ENCODE data around the gene ARHGAP27. TPM values are rescaled to one million over a fixed set of nuclear protein-coding genes. Genes with fewer than 3 reads are reported as not detected.

ARHGAP27 gene
- polyA plus RNA-seq, 1 experiment = 0.64 TPM

DNA sequence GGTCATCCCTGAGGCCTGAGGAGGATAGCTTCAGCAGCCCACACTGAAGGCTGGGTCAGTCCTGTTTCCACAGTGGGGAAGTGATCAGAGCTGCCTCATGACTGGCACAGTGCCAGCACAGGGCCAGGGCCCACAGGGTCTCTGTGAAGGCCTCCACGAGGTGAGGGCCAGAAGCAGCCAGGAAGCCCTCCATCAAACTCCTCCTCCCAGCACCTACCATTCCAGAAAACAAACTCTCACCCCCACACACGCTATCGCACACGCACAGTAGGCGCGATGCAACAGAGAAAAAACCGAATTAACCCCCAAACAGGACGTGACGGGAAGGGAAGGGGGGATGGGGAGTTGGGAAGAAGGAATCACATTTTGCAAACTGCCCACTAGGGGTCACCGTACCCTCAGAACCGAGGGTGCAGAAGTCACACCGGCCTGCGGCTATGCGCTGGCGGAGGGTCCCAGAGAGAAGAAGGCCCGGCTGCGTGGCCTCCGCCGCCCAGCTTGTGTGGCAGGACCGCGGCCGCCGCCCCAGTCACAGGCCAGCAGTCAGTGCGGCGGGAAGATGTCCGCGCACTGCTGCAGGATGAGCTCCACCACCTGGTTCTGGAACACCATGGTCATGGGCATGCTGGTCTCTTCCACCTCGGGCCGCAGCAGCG, 37.6 kb downstream of the ARHGAP27 start:
- peaks cover 7% of the 10 kb centered on the region; the same call in 1 of the 2 replicates for H3K9me3 ChIP-seq (ENCODE audit: control insufficient read depth, insufficient read depth, low read length)
- H3K4me3 ChIP-seq (ENCODE audit: low read depth, low read length) = peak overlapping the region; percentile 50
- CTCF ChIA-PET = interaction anchor here (0.6 to 3.1 kb wide), 16 partner anchors 8 to 437 kb away, joined by 3 to 18 read pairs (median 4); partner anchors contain the start of gene ACBD4
- POLR2A ChIA-PET = interaction anchor here (0.6 to 1.7 kb wide), 2 partner anchors 176 to 247 kb away, joined by 3 to 4 read pairs; partner anchors contain the start of gene HEXIM1
- DNase-seq (ENCODE audit: low read depth, low spot score) = peak; percentile 81
- TF ChIP-seq, protein P1, sequence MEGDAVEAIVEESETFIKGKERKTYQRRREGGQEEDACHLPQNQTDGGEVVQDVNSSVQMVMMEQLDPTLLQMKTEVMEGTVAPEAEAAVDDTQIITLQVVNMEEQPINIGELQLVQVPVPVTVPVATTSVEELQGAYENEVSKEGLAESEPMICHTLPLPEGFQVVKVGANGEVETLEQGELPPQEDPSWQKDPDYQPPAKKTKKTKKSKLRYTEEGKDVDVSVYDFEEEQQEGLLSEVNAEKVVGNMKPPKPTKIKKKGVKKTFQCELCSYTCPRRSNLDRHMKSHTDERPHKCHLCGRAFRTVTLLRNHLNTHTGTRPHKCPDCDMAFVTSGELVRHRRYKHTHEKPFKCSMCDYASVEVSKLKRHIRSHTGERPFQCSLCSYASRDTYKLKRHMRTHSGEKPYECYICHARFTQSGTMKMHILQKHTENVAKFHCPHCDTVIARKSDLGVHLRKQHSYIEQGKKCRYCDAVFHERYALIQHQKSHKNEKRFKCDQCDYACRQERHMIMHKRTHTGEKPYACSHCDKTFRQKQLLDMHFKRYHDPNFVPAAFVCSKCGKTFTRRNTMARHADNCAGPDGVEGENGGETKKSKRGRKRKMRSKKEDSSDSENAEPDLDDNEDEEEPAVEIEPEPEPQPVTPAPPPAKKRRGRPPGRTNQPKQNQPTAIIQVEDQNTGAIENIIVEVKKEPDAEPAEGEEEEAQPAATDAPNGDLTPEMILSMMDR (IDR thresholded peaks at IDR 0.05; ENCODE audit: low read depth, low read length) = peak; percentile 79
- H3K27me3 ChIP-seq (ENCODE audit: control insufficient read depth, insufficient read depth, low read length) = peaks cover 5% of the 10 kb centered on the region
- no peak overlapping the region for H3K27ac ChIP-seq (ENCODE audit: low read depth, low read length)

GRCh38 chr17:45394564-45394912, 38.1 kb downstream of the ARHGAP27 start:
- ChIA-PET POLR2A (interaction anchor here (0.6 to 1.7 kb wide), 2 partner anchors 176 to 246 kb away, joined by 3 to 4 read pairs; partner anchors contain the start of gene HEXIM1), CTCF (interaction anchor here (0.9 to 3.1 kb wide), 13 partner anchors 8 to 437 kb away, joined by 3 to 18 read pairs (median 4); partner anchors contain the start of gene ACBD4)
- H3K9me3 ChIP-seq (ENCODE audit: control insufficient read depth, insufficient read depth, low read length) = peaks cover 7% of the 10 kb centered on the region; the same call in 1 of the 2 replicates
- no peak for DNase-seq (ENCODE audit: low read depth, low spot score)
- H3K27ac ChIP-seq (ENCODE audit: low read depth, low read length) = no peak overlapping the region
- no peak overlapping the region for H3K4me3 ChIP-seq (ENCODE audit: low read depth, low read length)
- peaks cover 3% of the 10 kb centered on the region for H3K27me3 ChIP-seq (ENCODE audit: control insufficient read depth, insufficient read depth, low read length)
- TF ChIP-seq, protein P1 (IDR thresholded peaks at IDR 0.05; ENCODE audit: low read depth, low read length) = no peak

DNA sequence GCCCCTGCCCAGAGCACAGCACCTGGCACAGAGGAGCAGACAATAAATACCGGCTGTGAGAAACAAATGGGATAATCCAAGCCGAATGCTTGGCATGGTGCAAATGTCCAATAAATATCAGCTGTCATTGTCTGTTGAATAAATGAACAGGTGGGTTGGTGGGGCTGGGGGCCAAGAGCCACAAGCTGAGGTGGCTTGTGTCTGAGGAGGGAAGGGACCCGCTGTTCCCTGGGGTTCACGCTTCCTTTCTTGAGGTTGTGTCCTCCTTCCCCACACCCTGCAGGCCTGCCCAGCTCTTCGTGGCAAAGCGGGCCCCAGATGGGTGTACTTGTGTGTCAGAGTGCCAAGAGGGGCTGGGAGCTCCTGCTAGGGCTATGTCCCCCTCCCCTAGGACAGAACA, 38.6 kb downstream of the ARHGAP27 start:
- peaks cover 3% of the 10 kb centered on the region for H3K27me3 ChIP-seq (ENCODE audit: control insufficient read depth, insufficient read depth, low read length)
- H3K4me3 ChIP-seq (ENCODE audit: low read depth, low read length) = no peak overlapping the region
- ChIA-PET CTCF (interaction anchor here (0.9 to 3.1 kb wide), 10 partner anchors 9 to 259 kb away, joined by 3 to 18 read pairs (median 4); partner anchors contain the start of gene ACBD4), POLR2A (interaction anchor here (1.7 kb wide), 1 partner anchor 246 kb away, joined by 4 read pairs; the partner anchor contains the start of gene HEXIM1)
- TF ChIP-seq, protein P1 (IDR thresholded peaks at IDR 0.05; ENCODE audit: low read depth, low read length) = no peak
- H3K27ac ChIP-seq (ENCODE audit: low read depth, low read length) = no peak overlapping the region
- peaks cover 7% of the 10 kb centered on the region; the same call in 1 of the 2 replicates for H3K9me3 ChIP-seq (ENCODE audit: control insufficient read depth, insufficient read depth, low read length)
- no peak for DNase-seq (ENCODE audit: low read depth, low spot score)

- no peak for DNase-seq (ENCODE audit: low read depth, low spot score)
Measured at GRCh38 chr17:45393411-45393810, 39.3 kb downstream of the ARHGAP27 start.

More at GRCh38 chr17:45393411-45393810, 39.3 kb downstream of the ARHGAP27 start:
- peaks cover 7% of the 10 kb centered on the region; the same call in 1 of the 2 replicates for H3K9me3 ChIP-seq (ENCODE audit: control insufficient read depth, insufficient read depth, low read length)
- H3K27ac ChIP-seq (ENCODE audit: low read depth, low read length) = no peak overlapping the region
- H3K4me3 ChIP-seq (ENCODE audit: low read depth, low read length) = no peak overlapping the region
- TF ChIP-seq, protein P1 (IDR thresholded peaks at IDR 0.05; ENCODE audit: low read depth, low read length) = no peak
- H3K27me3 ChIP-seq (ENCODE audit: control insufficient read depth, insufficient read depth, low read length) = peaks cover 3% of the 10 kb centered on the region
- POLR2A ChIA-PET = no interaction called here
- CTCF ChIA-PET = interaction anchor here (0.9 to 3.1 kb wide), 6 partner anchors 9 to 258 kb away, joined by 3 to 18 read pairs (median 7); partner anchors contain the start of gene ACBD4

Data from AG04450 (cell line).